Hepatocyte (in vitro differentiated cells): Measurements from ENCODE around the gene PRRG1. TPM values are rescaled to one million over a fixed set of nuclear protein-coding genes. Genes with fewer than 3 reads are reported as not detected.

Source experiments
- DNase-seq: peaks from one replicate; pipeline ENCODE4 v3.0.0-alpha.2; 2016; ENCODE audit warnings: low spot score
- H2AFZ ChIP-seq: fragments of 200-600 bp; sonication (generic); 2 replicates; pipeline ENCODE4 v1.6.0; 2016; ENCODE audit warnings: antibody characterized with exemption, mild to moderate bottlenecking
- H3K27ac ChIP-seq: fragments of 200-600 bp; sonication (generic); 2 replicates; pipeline ENCODE4 v1.5.1; 2016; ENCODE audit warnings: mild to moderate bottlenecking
- H3K27me3 ChIP-seq: fragments of 200-600 bp; sonication (generic); 2 replicates; pipeline ENCODE4 v1.6.1; 2016
- H3K36me3 ChIP-seq: fragments of 200-600 bp; sonication (generic); replicated peaks from 2 replicates; pipeline ENCODE4 v1.5.1; 2016; ENCODE audit warnings: low read depth; ENCODE audit not compliant: insufficient read depth
- H3K4me1 ChIP-seq: fragments of 200-600 bp; sonication (generic); 2 replicates; pipeline ENCODE4 v1.5.1; 2016; ENCODE audit warnings: mild to moderate bottlenecking, moderate library complexity; ENCODE audit not compliant: insufficient read depth
- H3K4me2 ChIP-seq: fragments of 200-600 bp; sonication (generic); 2 replicates; pipeline ENCODE4 v1.6.0; 2016
- H3K4me3 ChIP-seq: fragments of 200-600 bp; sonication (generic); 2 replicates; pipeline ENCODE4 v1.5.1; 2016; ENCODE audit warnings: mild to moderate bottlenecking
- H3K79me2 ChIP-seq: fragments of 200-600 bp; sonication (generic); 2 replicates; pipeline ENCODE4 v1.6.0; 2017; ENCODE audit warnings: mild to moderate bottlenecking
- H3K9me2 ChIP-seq: fragments of 200-600 bp; sonication (generic); replicated peaks from 2 replicates; pipeline ENCODE4 v1.6.0; 2017; ENCODE audit warnings: mild to moderate bottlenecking; ENCODE audit not compliant: insufficient read depth
- H3K9me3 ChIP-seq: fragments of 200-600 bp; sonication (generic); 2 replicates; pipeline ENCODE4 v1.5.1; 2016; ENCODE audit warnings: low read depth, mild to moderate bottlenecking
- H4K20me1 ChIP-seq: fragments of 200-600 bp; sonication (generic); 2 replicates; pipeline ENCODE4 v1.6.0; 2016; ENCODE audit warnings: mild to moderate bottlenecking; ENCODE audit not compliant: insufficient read depth, poor library complexity, severe bottlenecking
- CTCF ChIP-seq: fragments of 200-600 bp; sonication (generic); IDR thresholded peaks from 2 replicates; pipeline ENCODE4 v1.5.1; 2016; ENCODE audit warnings: antibody characterized with exemption, mild to moderate bottlenecking; ENCODE audit not compliant: poor library complexity
- EZH2 ChIP-seq: fragments of 200-600 bp; sonication (generic); IDR thresholded peaks from 2 replicates; pipeline ENCODE4 v1.6.1; 2016; ENCODE audit warnings: antibody characterized with exemption, mild to moderate bottlenecking, borderline replicate concordance
- EZH2phosphoT487 ChIP-seq: fragments of 200-600 bp; sonication (generic); IDR thresholded peaks from one replicate; pipeline ENCODE4 v1.6.1; 2018; ENCODE audit warnings: antibody characterized with exemption, mild to moderate bottlenecking, low read depth, moderate library complexity; ENCODE audit not compliant: unreplicated experiment, severe bottlenecking
- WGBS: methylation state at CpG from one replicate; pipeline ENCODE4 v1.1.6; 2016; ENCODE audit warnings: low lambda C conversion rate; ENCODE audit errors: missing lambda C conversion rate; 5-methylcytosine and 5-hydroxymethylcytosine counted together
- polyA plus RNA-seq: library from polyadenylated mRNA; unstranded; fragments of >200 nt; fragmentation: Nextera tagmentation; extraction: Ambion mirVana; gene quantifications from 2 replicates; pipeline ENCODE4 v1.2.1, GENCODE V29; 2016
- total RNA-seq: library from RNA; depleted of rRNA; stranded (reverse); fragments of >200 nt; gene quantifications from 2 replicates; pipeline ENCODE4 v1.2.3, GENCODE V29; 2014

Gene PRRG1
- total and polyA plus RNA-seq, 2 experiments from 2014 or later: 16.8 to 36.5 TPM

GRCh38 chrX:37504991-37505390 lies 155.8 kb downstream of the PRRG1 start:
- WGBS: 98% methylated on average over 23 of the region's 35 CpGs
- Histone ChIP-seq H4K20me1 (no peaks in the 10 kb centered on the region), H3K9me2 (no peaks in the 10 kb centered on the region)

More at GRCh38 chrX:37504991-37505390, 155.8 kb downstream of the PRRG1 start:
- Histone ChIP-seq H3K27me3 (no peaks in the 10 kb centered on the region), H3K4me3 (no peak overlapping the region), H3K9me3 (no peaks in the 10 kb centered on the region), H3K4me2 (no peak overlapping the region), H3K4me1 (no peaks in the 10 kb centered on the region), H3K36me3 (no peaks in the 10 kb centered on the region), H3K79me2 (no peaks in the 10 kb centered on the region), H3K27ac (no peak overlapping the region), H2AFZ (no peak overlapping the region)
- TF ChIP-seq EZH2: no peak
- TF ChIP-seq CTCF: no peak
- TF ChIP-seq EZH2phosphoT487: no peak
- DNase-seq: no peak

Other genes starting within 250 kb of the PRRG1 start
- 0.84 and 0.87 TPM in 2 replicates for gene LANCL3, start 222.3 kb downstream of the PRRG1 start, total RNA-seq
- 0.28 and 0.30 TPM in 2 replicates for gene LANCL3, start 222.3 kb downstream of the PRRG1 start, polyA plus RNA-seq